Choroid plexus epithelial cell (primary cell): ENCODE measurements around the gene RHOH.
"Not testable (repeated sequence)": the region's sequence is repeated elsewhere in the genome, so short reads cannot be mapped to it uniquely, and the experiment has no call there.

Source experiments
- DNase-seq: peaks from one replicate; pipeline ENCODE4 v3.0.0-alpha.2; 2010; ENCODE audit warnings: low read depth
- H3K4me3 ChIP-seq: 2 replicates; pipeline ENCODE4 v1.5.1; 2011; ENCODE audit warnings: low read depth, mild to moderate bottlenecking, control low read depth, low read length, moderate library complexity
- TF ChIP-seq, protein P1 (sequence below): conservative IDR thresholded peaks from 2 replicates; pipeline ENCODE4 v1.5.1; 2011; ENCODE audit warnings: low read depth, mild to moderate bottlenecking, control low read depth, inconsistent platforms, low read length, moderate library complexity

The RHOH gene

GRCh38 chr4:40294339-40294738, 97.5 kb downstream of the RHOH start:
- DNase-seq, result no peak
- TF ChIP-seq, protein P1, sequence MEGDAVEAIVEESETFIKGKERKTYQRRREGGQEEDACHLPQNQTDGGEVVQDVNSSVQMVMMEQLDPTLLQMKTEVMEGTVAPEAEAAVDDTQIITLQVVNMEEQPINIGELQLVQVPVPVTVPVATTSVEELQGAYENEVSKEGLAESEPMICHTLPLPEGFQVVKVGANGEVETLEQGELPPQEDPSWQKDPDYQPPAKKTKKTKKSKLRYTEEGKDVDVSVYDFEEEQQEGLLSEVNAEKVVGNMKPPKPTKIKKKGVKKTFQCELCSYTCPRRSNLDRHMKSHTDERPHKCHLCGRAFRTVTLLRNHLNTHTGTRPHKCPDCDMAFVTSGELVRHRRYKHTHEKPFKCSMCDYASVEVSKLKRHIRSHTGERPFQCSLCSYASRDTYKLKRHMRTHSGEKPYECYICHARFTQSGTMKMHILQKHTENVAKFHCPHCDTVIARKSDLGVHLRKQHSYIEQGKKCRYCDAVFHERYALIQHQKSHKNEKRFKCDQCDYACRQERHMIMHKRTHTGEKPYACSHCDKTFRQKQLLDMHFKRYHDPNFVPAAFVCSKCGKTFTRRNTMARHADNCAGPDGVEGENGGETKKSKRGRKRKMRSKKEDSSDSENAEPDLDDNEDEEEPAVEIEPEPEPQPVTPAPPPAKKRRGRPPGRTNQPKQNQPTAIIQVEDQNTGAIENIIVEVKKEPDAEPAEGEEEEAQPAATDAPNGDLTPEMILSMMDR, result no peak
- H3K4me3 ChIP-seq, result no peak overlapping the region

DNA sequence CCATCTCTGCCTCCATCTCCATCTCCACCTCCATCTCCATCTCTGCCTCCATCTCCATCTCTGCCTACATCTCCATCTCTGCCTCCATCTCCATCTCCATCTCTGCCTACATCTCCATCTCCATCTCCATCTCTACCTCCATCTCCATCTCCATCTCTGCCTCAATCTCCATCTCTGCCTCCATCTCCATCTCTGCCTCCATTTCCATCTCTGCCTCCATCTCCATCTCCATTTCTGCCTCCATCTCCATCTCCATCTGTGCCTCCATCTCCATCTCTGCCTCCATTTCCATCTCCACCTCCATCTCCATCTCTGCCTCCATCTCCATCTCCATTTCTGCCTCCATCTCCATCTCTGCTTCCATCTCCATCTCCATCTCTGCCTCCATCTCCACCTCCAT, 98.2 kb downstream of the RHOH start:
- not testable (repeated sequence) for H3K4me3 ChIP-seq

DNA sequence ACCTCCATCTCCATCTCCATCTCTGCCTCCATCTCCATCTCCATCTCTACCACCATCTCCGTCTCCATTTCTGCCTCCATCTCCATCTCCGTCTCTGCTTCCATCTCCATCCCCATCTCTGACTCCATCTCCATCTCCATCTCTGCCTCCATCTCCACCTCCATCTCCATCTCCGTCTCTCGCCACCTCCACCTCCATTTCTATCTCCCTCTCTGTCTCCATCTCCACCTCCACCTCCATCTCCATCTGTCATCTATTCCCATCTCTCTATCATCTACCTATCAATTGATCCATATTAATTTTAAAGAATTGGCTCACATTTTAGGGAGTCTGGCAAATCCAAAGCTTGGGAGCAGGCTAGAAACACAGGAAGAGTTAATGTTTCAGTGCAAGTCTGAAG, 98.7 kb downstream of the RHOH start:
- DNase-seq, result no peak
- no peak overlapping the region for H3K4me3 ChIP-seq
- TF ChIP-seq, protein P1, result no peak

More for the DNA sequence above, 98.2 kb downstream of the RHOH start:
- not testable (repeated sequence) for DNase-seq
